T-helper 2 cell treated with Interferon-gamma antibody and Interleukin-4, amounts not matched to agents 100 ng/mL and 5 ng/mL, for 36 hours (primary cell): ENCODE measurements around the gene TRIM37. TPM values are rescaled to one million over a fixed set of nuclear protein-coding genes. Genes with fewer than 3 reads are reported as not detected.

Experiments used
- intact Hi-C: fragments of 100-400 bp; cut with micrococcal nuclease; formaldehyde crosslinking; loops from one replicate; pipeline ENCODE4 v1.15.1; 2023
- total RNA-seq: library from RNA; stranded (reverse); gene quantifications from 2 replicates; pipeline ENCODE4 v1.2.3, GENCODE V29; 2022

TRIM37 gene
- total RNA-seq, 1 donor from 2014 or later: 22.0 TPM

DNA sequence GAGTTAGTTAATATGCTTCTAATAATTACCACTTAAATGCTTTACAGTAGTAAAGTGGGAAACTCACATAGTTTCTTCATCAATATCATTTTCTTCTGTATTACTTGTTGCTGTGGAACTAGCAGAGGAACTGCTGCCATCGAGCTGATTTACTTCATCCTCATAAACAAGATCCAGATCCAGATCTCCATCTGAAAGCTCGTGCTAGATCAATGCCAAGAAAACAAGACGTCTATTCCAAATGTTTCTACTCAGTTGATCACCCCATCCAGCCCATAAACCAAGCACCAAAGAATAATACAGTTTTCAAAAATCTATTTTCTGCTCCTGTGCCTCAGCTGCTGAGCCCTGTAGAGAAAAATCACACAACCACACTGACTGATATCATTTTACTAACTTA is 59.1 kb downstream of the TRIM37 start:
- intact Hi-C loops: no loop called here

- intact Hi-C loops: no loop called here
These were observed 60.5 kb downstream of the TRIM37 start for GRCh38 chr17:59046192-59046591.

GRCh38 chr17:59038734-59039133 is 67.9 kb downstream of the TRIM37 start:
- intact Hi-C loops: no loop called here

GRCh38 chr17:59037960-59038359 is 68.7 kb downstream of the TRIM37 start:
- intact Hi-C loops: no loop called here

DNA sequence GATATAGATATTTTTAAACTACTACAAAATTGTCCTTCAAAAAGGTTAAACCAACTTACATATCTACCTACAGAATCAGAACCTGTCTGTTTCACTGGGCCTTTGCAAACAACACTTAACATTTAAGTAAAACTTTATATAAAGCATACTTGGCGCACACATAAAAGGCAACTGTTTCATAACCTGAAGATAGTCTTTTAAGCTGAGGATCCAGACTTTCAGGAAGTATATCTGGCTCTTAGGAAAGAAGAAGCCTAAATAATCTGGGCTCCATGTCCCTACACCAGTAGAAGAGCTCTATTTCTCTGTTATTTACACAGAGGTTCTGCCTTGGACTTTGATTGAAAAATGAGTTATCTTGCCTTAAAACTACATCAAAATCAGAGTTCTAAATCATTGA is 75.9 kb downstream of the TRIM37 start:
- intact Hi-C loops: no loop called here

DNA sequence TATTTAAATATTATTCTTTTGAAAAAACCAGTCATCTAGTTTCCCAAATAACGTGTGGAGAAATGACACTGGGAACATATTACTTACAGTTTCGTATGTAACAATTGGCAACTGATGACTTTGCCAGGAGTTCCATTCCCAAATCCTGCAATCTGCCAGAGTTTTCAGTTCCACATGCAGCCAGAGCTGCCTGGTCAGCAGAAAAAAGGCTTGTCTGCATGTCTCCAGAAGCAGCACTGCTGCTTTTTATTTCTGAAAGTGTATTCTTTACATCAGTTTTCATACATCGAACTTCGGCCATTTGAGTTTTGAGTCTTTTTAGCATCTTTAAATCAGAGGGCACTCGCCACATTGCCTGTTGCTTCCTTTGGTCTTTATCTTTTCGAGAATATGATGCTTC is 78.4 kb downstream of the TRIM37 start:
- intact Hi-C loops: no loop called here

GRCh38 chr17:59027750-59028149 is 78.9 kb downstream of the TRIM37 start:
- intact Hi-C loops: no loop called here

DNA sequence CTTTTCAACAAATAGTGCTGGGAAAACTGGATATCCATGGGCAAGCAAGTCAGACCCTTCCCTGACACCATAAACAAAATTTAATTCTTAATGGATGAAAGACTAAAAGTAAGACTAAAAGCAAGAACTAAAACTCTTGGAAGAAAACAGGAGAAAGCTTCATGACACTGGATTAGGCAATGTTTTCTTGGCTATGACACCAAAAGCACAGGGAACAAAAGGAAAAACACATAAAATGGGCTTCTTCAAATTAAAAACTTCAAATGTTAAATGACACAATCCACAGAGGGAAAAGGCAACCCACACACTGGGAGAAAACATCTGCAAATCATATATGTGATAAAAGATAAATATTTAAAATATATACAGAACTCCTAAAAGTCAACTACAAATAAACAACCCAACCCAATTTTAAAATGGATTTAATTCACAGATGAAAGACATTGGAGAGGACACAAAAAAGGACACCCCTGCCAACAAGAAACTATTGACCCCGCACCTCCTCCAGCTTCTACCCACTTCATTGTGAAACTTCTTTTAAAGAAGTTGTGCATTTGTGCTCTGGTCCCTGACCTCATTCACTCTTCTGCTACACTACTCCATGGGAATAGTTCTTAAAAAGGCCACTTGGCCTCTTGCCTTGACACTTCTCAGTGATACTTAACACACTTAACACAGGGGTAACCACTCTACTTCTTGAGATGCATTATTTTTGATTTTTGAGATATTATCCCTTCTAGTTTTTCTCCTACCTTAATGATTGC is 80.3 kb downstream of the TRIM37 start:
- intact Hi-C loops: no loop called here

DNA sequence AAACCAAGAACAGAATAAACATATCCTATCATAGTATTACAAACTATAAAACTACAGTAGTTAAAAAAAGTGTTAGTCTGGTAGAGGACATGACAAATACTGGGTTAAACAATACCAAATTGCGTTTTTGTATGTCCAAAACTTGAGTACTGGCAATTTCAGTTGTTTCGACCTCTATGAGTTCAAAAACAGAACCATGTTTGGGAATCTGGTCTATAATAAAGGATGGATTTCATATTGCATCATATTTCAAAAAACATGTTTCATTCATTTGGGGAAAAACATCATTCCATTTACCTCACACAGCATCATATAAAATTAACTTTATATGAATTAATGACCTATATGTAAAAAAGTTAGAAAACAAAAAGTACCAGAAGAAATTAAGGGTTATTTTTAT is 81.8 kb downstream of the TRIM37 start:
- intact Hi-C loops: no loop called here

DNA sequence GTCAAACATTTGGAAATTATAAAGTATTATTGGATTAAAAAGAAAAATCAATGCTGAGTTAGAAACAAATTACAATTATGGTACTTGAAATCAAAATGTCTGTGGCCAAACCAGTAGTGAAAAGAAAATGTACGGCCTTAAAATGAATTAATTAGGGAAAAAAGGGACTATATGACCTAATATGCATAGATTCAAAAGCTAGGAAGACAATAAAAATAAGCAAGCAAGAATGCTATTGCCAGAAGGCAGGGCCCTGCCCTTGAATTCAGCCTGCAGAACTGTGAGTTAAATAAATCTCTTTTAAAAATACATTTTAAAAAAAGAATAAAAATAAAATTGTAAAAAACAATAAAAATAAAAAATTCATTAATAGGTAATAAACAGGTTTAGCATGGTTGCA is 88.7 kb downstream of the TRIM37 start:
- intact Hi-C loops: no loop called here

DNA sequence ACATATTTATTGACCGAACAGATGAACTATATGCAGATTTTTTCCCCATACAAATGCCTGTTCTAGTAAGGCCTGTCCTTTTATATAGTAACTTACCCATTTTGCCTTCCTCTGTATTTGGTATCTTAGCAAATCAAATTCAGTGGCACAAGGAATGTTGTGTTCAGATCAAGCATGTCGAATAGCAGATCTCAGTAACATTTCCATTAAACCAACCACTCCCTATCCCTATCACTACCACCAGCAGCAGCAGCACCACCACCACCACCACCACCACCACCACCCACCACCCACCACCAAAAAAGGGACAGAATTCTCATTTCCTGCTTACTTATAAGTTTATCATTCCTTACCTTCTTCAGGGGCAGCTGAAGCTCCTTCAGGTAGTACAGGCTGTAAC is 94.7 kb downstream of the TRIM37 start:
- intact Hi-C loops: no loop called here

GRCh38 chr17:59010026-59010425 is 96.7 kb downstream of the TRIM37 start:
- intact Hi-C loops: no loop called here

GRCh38 chr17:59008737-59009136 is 97.9 kb downstream of the TRIM37 start:
- intact Hi-C loops: no loop called here

DNA sequence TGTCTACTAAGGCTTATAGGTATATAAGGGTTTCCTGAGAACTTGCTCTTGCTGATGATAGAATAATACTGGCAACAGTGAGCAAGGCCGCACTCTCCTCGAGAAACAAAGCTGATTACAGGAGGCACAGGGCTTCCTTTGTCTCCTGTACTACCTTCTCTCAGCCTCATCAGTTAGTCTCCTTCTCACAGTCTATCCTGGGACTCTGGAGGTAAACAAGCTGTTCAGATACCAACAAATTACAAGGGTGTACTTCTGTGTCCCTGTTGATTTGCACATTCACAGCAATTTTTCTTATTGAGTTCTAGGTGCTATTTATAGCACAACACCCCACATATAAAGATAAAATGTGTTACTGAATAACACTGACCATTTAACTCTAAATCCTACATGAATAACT is 98.7 kb downstream of the TRIM37 start:
- intact Hi-C loops: no loop called here

DNA sequence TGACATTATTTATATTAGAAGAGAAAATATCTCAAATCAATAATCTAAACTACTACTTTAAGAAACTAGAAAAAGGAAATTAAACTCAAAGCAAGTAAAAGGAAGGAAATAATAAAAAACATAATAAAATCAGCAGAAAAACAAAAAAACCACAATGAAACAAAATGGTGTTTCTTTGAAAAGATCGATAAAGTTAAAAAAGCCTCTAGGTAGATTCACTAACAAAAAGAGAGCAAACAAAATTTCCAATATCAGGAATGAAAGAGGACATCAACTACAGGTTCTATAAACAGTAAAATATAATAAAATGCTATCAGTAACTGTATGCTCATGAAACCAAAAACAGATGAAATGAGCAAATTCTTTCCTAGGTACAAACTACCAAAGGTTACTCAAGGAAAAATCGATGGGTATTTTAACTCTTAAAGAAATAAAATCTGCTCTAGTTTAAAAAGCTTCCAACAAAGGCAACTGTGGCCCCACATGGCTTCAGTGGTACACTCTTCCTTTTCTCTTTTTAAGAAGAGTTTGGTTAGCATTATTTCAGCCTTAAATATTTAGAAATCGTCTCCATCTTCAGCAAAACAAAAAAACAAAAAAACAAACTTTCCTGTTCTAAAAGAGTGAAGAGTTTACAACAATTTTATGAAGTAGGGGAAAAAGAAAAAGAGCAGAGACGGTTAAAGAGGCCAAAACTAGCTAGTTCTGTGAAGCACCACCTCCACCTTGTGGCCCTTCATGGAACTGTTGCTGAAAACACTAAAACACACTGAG is 102.2 kb downstream of the TRIM37 start:
- intact Hi-C loops: loop anchor here (1.0 to 5.0 kb wide), 6 partner anchors 103 to 486 kb away; partner anchors contain the start of gene TRIM37

DNA sequence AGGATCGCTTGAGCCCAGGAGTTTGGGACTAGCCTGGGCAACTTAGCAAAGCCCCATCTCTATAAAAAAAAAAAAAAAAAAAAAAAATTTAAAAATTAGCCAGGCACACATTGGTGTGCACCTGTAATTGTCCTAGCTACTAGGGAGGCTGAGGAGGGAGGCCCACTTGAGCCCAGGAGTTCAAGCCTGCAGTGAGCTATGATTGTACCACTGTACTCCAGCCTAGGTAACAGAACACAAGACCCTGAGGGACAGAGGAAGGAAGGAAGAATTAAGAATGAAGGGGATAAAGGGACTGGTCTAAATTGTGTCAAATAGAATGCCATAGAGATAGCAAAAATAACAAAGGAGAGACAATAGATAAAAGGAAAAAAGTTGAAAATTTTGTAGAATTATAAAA is 102.8 kb downstream of the TRIM37 start:
- intact Hi-C loops: loop anchor here (2.0 to 5.0 kb wide), 3 partner anchors 103 to 472 kb away; partner anchors contain the start of gene TRIM37

- intact Hi-C loops: loop anchor here (5.0 kb wide), 2 partner anchors 104 to 471 kb away; partner anchors contain the start of gene TRIM37
These were observed 103.8 kb downstream of the TRIM37 start for GRCh38 chr17:59002848-59003247.

- intact Hi-C loops: loop anchor here (5.0 kb wide), 2 partner anchors 105 to 470 kb away; partner anchors contain the start of gene TRIM37
These were observed 104.6 kb downstream of the TRIM37 start for GRCh38 chr17:59002126-59002525.

- intact Hi-C loops: loop anchor here (1.0 to 5.0 kb wide), 3 partner anchors 106 to 483 kb away; partner anchors contain the start of gene TRIM37
These were observed 105.4 kb downstream of the TRIM37 start for GRCh38 chr17:59001158-59001814.

DNA sequence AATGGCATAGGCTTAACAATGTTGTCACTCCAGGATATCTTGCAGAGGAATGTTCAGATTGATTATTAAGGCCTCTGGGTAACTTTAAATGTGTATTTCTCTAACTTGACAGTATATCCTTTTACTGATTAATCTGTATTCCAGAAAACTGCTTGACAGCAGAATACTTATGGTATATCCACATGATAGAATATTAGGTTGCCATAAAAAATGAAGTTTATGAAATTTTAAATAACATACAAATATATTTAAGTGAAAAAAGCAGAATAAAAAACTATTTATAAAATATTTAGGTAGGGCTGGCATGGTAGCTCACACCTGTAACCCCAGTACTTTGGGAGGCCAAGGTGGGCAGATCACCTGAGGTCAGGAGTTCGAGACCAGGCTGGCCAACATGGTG is 106.7 kb downstream of the TRIM37 start:
- intact Hi-C loops: loop anchor here (5.0 kb wide), 2 partner anchors 107 to 468 kb away; partner anchors contain the start of gene TRIM37

- intact Hi-C loops: no loop called here
These were observed 107.2 kb downstream of the TRIM37 start for GRCh38 chr17:58999500-58999899.

DNA sequence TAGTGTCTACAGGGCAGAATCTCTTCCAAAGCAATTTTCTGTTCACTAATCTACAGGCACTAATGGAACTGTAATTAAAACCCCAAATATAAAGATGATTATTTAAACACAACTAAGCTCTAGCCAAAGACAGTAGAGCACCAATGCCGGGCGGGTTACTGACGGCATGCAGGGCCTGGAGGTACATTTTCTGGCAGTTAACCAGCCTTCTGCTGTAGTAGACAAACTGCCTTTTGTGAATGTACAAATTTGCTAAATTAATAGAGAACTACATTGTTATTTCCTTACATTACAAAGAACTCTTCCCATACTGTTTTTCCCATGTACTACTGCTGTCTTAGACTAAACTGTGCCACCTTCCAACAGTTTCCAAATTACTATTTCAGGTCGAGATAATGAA is 107.8 kb downstream of the TRIM37 start:
- intact Hi-C loops: no loop called here
